ENCODE results near the gene AEBP2.

DNA sequence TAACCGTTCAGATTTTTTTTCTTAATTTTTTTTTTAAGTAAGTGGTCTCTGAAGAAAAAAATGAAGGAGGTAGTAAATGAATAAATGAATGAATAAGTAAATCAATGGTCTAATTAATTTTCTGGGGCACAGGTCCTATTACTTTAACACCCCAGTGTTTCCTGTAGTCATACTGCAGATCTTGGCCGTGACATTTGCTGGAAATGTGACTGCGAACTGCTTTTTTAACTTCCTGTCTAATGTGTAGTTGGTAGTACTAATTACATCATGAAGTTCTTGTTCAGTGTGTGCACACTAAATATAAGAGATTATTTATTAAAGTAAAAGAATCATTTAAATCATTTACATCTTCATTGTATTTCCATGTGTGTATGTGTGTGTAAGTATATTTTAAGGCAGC lies 45.4 kb downstream of the AEBP2 start:
- TF ChIP-seq, protein P1, sequence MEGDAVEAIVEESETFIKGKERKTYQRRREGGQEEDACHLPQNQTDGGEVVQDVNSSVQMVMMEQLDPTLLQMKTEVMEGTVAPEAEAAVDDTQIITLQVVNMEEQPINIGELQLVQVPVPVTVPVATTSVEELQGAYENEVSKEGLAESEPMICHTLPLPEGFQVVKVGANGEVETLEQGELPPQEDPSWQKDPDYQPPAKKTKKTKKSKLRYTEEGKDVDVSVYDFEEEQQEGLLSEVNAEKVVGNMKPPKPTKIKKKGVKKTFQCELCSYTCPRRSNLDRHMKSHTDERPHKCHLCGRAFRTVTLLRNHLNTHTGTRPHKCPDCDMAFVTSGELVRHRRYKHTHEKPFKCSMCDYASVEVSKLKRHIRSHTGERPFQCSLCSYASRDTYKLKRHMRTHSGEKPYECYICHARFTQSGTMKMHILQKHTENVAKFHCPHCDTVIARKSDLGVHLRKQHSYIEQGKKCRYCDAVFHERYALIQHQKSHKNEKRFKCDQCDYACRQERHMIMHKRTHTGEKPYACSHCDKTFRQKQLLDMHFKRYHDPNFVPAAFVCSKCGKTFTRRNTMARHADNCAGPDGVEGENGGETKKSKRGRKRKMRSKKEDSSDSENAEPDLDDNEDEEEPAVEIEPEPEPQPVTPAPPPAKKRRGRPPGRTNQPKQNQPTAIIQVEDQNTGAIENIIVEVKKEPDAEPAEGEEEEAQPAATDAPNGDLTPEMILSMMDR (IDR thresholded peaks at IDR 0.05 in 4 of 5, conservative IDR thresholded peaks at IDR 0.05 in 1 of 5): no peak
- no peak for TF ChIP-seq POLR2A (IDR thresholded peaks at IDR 0.05)

All from gastrocnemius medialis (tissue), 4 donors.